OCI-LY1 (cell line): ENCODE data around the gene CPM.

Experiments used
- H2AFZ ChIP-seq: fragments of 200-600 bp; sonication (generic), shearing (Covaris generic); 2 replicates; pipeline ENCODE4 v1.6.0; 2014; ENCODE audit warnings: antibody characterized with exemption, mild to moderate bottlenecking, low read length
- H3F3A ChIP-seq: fragments of 200-600 bp; sonication (generic), shearing (Covaris generic); 2 replicates; pipeline ENCODE4 v1.6.0; 2014; ENCODE audit warnings: mild to moderate bottlenecking, antibody characterized with exemption, low read length, moderate library complexity; ENCODE audit not compliant: insufficient read depth
- H3K27ac ChIP-seq: fragments of 200-600 bp; sonication (generic); 2 replicates; pipeline ENCODE4 v1.5.1; 2014; ENCODE audit warnings: low read length, mixed run types, mild to moderate bottlenecking, low read depth; ENCODE audit not compliant: poor library complexity, severe bottlenecking
- H3K27me3 ChIP-seq: fragments of 200-600 bp; sonication (generic); 2 replicates; pipeline ENCODE4 v1.6.0; 2014; ENCODE audit warnings: antibody characterized with exemption, mild to moderate bottlenecking, low read length, moderate library complexity; ENCODE audit not compliant: insufficient read depth
- H3K36me3 ChIP-seq: fragments of 200-600 bp; sonication (generic); 2 replicates; pipeline ENCODE4 v1.6.1; 2014; ENCODE audit warnings: mild to moderate bottlenecking, antibody characterized with exemption, low read length, moderate library complexity, mixed read lengths; ENCODE audit not compliant: insufficient read depth
- H3K4me1 ChIP-seq: fragments of 200-600 bp; sonication (generic); 2 replicates; pipeline ENCODE4 v1.5.1; 2014; ENCODE audit warnings: mild to moderate bottlenecking, low read length, moderate library complexity; ENCODE audit not compliant: insufficient read depth, severe bottlenecking
- H3K4me2 ChIP-seq: fragments of 200-600 bp; sonication (generic), shearing (Covaris generic); 2 replicates; pipeline ENCODE4 v1.6.1; 2014; ENCODE audit warnings: low read length
- H3K4me3 ChIP-seq: fragments of 200-600 bp; sonication (generic); 2 replicates; pipeline ENCODE4 v1.5.1; 2014; ENCODE audit warnings: low read length, low read depth, mild to moderate bottlenecking, mixed read lengths; ENCODE audit not compliant: poor library complexity, severe bottlenecking
- H3K79me2 ChIP-seq: fragments of 200-600 bp; shearing (Covaris generic); 2 replicates; pipeline ENCODE4 v1.6.1; 2016; ENCODE audit warnings: mixed run types, low read length, mixed read lengths; ENCODE audit not compliant: insufficient read depth
- H3K9ac ChIP-seq: fragments of 200-600 bp; sonication (generic), shearing (Covaris generic); 2 replicates; pipeline ENCODE4 v1.6.1; 2014; ENCODE audit warnings: mild to moderate bottlenecking, low read length, mixed read lengths
- H3K9me2 ChIP-seq: fragments of 200-600 bp; sonication (generic), shearing (Covaris generic); 2 replicates; pipeline ENCODE4 v1.6.1; 2014; ENCODE audit warnings: low read depth, mild to moderate bottlenecking, low read length, mixed read lengths
- H3K9me3 ChIP-seq: fragments of 200-600 bp; shearing (Covaris generic); 2 replicates; pipeline ENCODE4 v1.6.1; 2014; ENCODE audit warnings: low read length, mixed read lengths
- H4K20me1 ChIP-seq: fragments of 200-600 bp; sonication (generic), shearing (Covaris generic); 2 replicates; pipeline ENCODE4 v1.6.0; 2016; ENCODE audit warnings: mild to moderate bottlenecking, low read length; ENCODE audit not compliant: insufficient read depth
- EZH2 ChIP-seq: fragments of 200-600 bp; sonication (generic), shearing (Covaris generic); IDR thresholded peaks from 2 replicates; pipeline ENCODE4 v1.8.0; 2017; ENCODE audit warnings: borderline replicate concordance, mixed run types, mild to moderate bottlenecking, antibody characterized with exemption, low read length, moderate library complexity, mixed read lengths
- TF ChIP-seq, protein P1 (sequence below): fragments of 200-600 bp; sonication (generic), shearing (Covaris generic); IDR thresholded peaks from 2 replicates; pipeline ENCODE4 v1.5.1; 2017; ENCODE audit warnings: mild to moderate bottlenecking, antibody characterized with exemption, low read length, moderate library complexity, mixed read lengths

CPM gene

DNA sequence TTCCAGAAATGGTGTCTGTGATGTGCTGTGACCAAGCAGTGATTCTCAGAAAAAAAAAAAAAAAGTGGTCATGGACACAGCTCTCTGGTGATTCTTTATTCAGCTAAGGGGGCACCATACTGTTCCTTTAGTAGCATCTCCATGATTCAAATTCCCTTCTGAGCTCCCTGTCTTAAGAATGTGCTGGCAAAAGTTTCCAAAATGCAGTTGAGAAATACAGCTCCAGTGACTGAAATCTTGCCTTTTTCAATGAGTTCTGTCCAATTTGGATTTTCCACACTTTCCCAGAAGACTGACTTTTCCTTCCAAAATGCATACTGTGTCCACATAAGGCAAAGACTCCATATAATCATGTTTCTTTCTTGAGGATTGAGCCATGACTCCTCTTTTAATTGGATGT lies 24.3 kb upstream of the CPM start:
- H2AFZ ChIP-seq: no peak overlapping the region
- H4K20me1 ChIP-seq: no peaks in the 10 kb centered on the region
- TF ChIP-seq, protein P1, sequence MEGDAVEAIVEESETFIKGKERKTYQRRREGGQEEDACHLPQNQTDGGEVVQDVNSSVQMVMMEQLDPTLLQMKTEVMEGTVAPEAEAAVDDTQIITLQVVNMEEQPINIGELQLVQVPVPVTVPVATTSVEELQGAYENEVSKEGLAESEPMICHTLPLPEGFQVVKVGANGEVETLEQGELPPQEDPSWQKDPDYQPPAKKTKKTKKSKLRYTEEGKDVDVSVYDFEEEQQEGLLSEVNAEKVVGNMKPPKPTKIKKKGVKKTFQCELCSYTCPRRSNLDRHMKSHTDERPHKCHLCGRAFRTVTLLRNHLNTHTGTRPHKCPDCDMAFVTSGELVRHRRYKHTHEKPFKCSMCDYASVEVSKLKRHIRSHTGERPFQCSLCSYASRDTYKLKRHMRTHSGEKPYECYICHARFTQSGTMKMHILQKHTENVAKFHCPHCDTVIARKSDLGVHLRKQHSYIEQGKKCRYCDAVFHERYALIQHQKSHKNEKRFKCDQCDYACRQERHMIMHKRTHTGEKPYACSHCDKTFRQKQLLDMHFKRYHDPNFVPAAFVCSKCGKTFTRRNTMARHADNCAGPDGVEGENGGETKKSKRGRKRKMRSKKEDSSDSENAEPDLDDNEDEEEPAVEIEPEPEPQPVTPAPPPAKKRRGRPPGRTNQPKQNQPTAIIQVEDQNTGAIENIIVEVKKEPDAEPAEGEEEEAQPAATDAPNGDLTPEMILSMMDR: no peak
- TF ChIP-seq EZH2: no peak
- no peak overlapping the region for H3K4me3 ChIP-seq
- no peaks in the 10 kb centered on the region for H3K36me3 ChIP-seq
- H3K4me2 ChIP-seq: no peak overlapping the region
- H3K79me2 ChIP-seq: no peaks in the 10 kb centered on the region
- no peaks in the 10 kb centered on the region for H3K9me2 ChIP-seq
- H3K9ac ChIP-seq: no peak overlapping the region
- H3F3A ChIP-seq: no peaks in the 10 kb centered on the region
- H3K27ac ChIP-seq: no peak overlapping the region
- H3K4me1 ChIP-seq: no peaks in the 10 kb centered on the region
- H3K27me3 ChIP-seq: no peaks in the 10 kb centered on the region
- H3K9me3 ChIP-seq: no peaks in the 10 kb centered on the region; the same call in 1 of the 2 replicates

DNA sequence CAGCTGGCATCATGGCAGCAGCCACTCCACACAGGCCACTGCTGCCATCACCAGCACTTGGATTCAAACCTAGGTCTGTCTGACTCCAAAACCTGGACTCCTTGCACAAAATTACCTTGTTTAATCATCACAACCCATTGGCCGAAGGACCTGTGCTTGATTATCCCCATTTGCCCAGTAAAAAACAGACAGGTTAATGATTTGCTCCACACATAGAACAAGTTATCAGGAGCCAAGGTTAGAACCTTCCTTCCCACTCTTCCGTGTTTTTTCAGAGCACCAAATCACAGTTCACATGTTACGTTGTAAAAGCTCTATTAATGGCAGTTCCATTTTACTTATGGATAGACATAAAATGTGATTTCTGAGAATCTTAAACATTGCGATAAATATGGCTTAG lies 23.5 kb upstream of the CPM start:
- Histone ChIP-seq H3F3A (no peaks in the 10 kb centered on the region), H3K79me2 (no peaks in the 10 kb centered on the region), H4K20me1 (no peaks in the 10 kb centered on the region), H3K4me3 (no peak overlapping the region), H3K9ac (no peak overlapping the region), H3K9me3 (no peaks in the 10 kb centered on the region; the same call in 1 of the 2 replicates), H3K27ac (no peak overlapping the region), H3K4me2 (no peak overlapping the region), H3K9me2 (no peaks in the 10 kb centered on the region), H3K4me1 (no peaks in the 10 kb centered on the region), H3K27me3 (no peaks in the 10 kb centered on the region), H2AFZ (no peak overlapping the region), H3K36me3 (no peaks in the 10 kb centered on the region)
- TF ChIP-seq EZH2: no peak
- TF ChIP-seq, protein P1: no peak

DNA sequence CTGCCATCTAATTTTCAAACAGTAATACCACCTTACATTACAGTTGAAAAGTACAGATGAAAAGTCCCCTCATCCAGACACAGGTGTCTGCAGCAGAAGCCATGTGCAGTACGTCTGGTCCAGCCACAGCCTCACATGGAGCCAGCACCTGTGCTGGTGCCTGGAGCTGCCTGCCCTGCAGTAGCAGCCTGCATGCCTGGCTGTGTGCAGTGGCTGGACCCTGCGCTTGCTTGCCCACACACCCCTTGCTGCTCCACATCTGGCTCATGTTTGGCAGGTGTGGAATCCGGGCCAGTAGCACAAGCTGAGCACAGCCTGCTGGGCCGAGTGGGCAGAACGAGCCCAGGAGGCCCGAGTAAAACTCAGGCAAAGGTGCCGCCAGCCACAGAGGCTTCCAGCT lies 21.8 kb upstream of the CPM start:
- H3K9me2 ChIP-seq: no peaks in the 10 kb centered on the region
- no peaks in the 10 kb centered on the region for H3K79me2 ChIP-seq
- no peak overlapping the region for H3K27ac ChIP-seq
- H3K9me3 ChIP-seq: no peaks in the 10 kb centered on the region; the same call in 1 of the 2 replicates
- no peak for TF ChIP-seq EZH2
- TF ChIP-seq, protein P1: no peak
- no peaks in the 10 kb centered on the region for H3F3A ChIP-seq
- no peak overlapping the region for H2AFZ ChIP-seq
- no peaks in the 10 kb centered on the region for H3K36me3 ChIP-seq
- H3K4me3 ChIP-seq: no peak overlapping the region
- H3K9ac ChIP-seq: no peak overlapping the region
- H3K4me1 ChIP-seq: no peaks in the 10 kb centered on the region
- H3K27me3 ChIP-seq: no peaks in the 10 kb centered on the region
- H4K20me1 ChIP-seq: no peaks in the 10 kb centered on the region
- no peak overlapping the region for H3K4me2 ChIP-seq
